ENCODE measurements around the gene PGP.

Gene PGP

DNA sequence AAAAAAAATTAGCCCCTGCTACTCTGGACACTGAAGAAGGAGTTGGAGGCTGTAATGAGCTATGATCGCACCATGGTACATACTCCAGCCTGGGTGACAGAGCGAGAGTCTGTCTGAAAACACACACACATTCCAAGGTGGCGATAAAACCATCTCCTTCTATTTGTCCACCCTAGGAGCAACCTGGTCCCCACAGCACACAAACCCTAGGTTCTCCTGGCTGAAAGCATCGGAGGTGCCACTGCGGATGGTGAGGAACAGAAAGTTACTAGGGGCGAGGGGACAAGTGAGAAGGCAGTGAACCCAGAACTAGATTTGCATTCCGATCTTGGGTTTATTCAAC lies 38.1 kb upstream of the PGP start:
- peaks cover 46 to 53% (median 53%) of the 10 kb centered on the region in 3 donors for H3K36me3 ChIP-seq

DNA sequence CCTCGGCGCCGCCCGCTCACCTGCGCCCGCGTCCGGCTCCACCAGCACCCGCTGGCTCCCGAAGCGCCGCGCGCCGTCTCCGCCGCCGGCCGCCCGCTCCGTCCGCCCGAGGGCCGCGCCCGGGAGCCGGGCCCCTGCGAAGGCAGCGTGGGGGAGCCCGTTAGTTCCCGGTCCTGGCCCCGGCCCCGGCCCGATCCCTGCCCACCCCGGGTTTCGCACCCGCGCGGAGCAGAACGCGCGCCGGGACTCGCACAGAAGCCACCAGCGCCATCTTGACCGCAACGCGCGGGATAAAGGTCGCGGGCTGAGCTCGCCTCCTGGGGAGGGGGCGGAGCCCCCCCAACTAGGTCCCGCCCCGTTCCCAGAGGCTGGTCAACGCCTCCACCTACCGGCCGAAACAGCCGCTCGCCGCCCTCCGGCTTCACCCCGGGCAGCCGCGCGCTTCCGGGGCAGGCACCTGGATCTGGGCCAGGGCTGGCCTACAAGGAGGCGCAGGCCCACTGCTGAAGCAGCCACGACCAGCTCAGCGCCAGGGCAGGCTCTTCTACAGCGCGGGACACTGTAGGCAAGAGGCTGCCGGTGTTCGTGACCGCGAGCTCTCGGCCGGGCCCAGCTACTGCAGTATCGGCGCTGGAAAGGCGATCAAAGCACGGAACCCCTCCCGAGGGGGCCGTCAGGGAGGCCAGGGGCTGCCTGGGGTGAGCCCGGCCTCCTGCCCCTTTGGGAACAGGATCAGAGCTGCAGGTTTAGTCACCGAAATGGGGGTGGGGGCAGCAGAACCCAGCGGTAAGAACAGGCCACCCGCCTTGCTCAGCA lies 36.9 kb upstream of the PGP start, which contains the start of gene ECI1:
TSS of gene ECI1 (minus strand) at position 292 of the 816 bp plus-strand sequence. CDS start at position 271, 21 bp downstream.
- peak within 1 kb of the TSS; percentile 61 to 78 for H3K4me3 ChIP-seq
- H3K27ac ChIP-seq = peak within 1 kb of the TSS; percentile 84 to 90
- no peaks in the 10 kb centered on the region for H3K9me3 ChIP-seq
- H3K27me3 ChIP-seq = no peaks in the 10 kb centered on the region
- TF ChIP-seq, protein P1, sequence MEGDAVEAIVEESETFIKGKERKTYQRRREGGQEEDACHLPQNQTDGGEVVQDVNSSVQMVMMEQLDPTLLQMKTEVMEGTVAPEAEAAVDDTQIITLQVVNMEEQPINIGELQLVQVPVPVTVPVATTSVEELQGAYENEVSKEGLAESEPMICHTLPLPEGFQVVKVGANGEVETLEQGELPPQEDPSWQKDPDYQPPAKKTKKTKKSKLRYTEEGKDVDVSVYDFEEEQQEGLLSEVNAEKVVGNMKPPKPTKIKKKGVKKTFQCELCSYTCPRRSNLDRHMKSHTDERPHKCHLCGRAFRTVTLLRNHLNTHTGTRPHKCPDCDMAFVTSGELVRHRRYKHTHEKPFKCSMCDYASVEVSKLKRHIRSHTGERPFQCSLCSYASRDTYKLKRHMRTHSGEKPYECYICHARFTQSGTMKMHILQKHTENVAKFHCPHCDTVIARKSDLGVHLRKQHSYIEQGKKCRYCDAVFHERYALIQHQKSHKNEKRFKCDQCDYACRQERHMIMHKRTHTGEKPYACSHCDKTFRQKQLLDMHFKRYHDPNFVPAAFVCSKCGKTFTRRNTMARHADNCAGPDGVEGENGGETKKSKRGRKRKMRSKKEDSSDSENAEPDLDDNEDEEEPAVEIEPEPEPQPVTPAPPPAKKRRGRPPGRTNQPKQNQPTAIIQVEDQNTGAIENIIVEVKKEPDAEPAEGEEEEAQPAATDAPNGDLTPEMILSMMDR (IDR thresholded peaks at IDR 0.05) = peak; percentile 69 to 70
- intact Hi-C loops (cut with DNase I; ENCODE audit: low total_unique reads) = no loop called here
- peaks cover 9 to 22% (median 17%) of the 10 kb centered on the region in 4 donors for H3K4me1 ChIP-seq
- DNase-seq = peak; percentile 94 to 98
- H3K36me3 ChIP-seq = peaks cover 38 to 46% (median 44%) of the 10 kb centered on the region in 3 donors

More for the DNA sequence above, 38.1 kb upstream of the PGP start:
- no peak overlapping the region for H3K4me3 ChIP-seq
- TF ChIP-seq, protein P1 (IDR thresholded peaks at IDR 0.05) = no peak
- H3K27ac ChIP-seq = no peak overlapping the region
- H3K27me3 ChIP-seq = no peaks in the 10 kb centered on the region
- peaks cover 9 to 22% (median 17%) of the 10 kb centered on the region in 4 donors for H3K4me1 ChIP-seq
- intact Hi-C loops (cut with DNase I; ENCODE audit: low total_unique reads) = no loop called here
- no peaks in the 10 kb centered on the region for H3K9me3 ChIP-seq
- DNase-seq = no peak

GRCh38 chr16:2250652-2251295 lies 36.1 kb upstream of the PGP start:
- peak overlapping the region; percentile 84 to 90 for H3K27ac ChIP-seq
- H3K27me3 ChIP-seq = no peaks in the 10 kb centered on the region
- no peak for DNase-seq
- peaks cover 9 to 22% (median 17%) of the 10 kb centered on the region in 4 donors for H3K4me1 ChIP-seq
- peak overlapping the region; percentile 61 to 78 for H3K4me3 ChIP-seq
- intact Hi-C loops (cut with DNase I; ENCODE audit: low total_unique reads) = no loop called here
- H3K36me3 ChIP-seq = peaks cover 38 to 46% (median 44%) of the 10 kb centered on the region in 3 donors
- TF ChIP-seq, protein P1 (IDR thresholded peaks at IDR 0.05) = no peak
- H3K9me3 ChIP-seq = no peaks in the 10 kb centered on the region

DNA sequence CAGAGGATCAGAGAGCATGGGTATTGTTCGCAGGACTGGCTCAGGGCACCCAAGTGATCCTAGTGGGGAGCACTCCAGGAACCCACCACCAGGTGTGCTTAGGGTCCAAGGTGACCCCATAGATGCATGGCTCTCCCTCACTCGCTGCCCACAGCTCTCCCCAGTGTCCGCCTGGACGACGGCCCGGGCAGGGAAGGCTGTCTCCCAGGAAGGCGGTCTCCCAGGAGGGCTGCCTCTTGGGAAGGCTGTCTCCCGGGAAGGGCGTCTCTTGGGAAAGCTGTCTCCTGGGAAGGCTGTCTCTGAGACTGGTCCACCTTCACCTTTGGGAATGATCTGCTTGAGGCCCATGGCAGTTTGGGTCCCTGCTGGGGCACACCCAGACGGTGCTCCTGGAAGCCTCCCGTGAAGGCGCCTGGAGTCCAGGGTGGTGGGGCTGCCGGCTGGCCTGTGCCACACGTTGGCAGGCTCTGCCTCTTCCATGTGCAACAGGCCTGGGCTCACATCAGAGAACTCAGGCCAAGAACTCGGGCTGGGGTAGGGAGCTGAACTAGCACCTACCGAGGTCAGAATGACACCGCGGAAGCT lies 31.8 kb upstream of the PGP start:
- intact Hi-C loops (cut with DNase I; ENCODE audit: low total_unique reads) = no loop called here
- H3K27ac ChIP-seq = no peak overlapping the region
- H3K36me3 ChIP-seq = peaks cover 43 to 55% (median 49%) of the 10 kb centered on the region in 3 donors
- H3K4me3 ChIP-seq = no peak overlapping the region
- TF ChIP-seq, protein P1 (IDR thresholded peaks at IDR 0.05) = no peak
- DNase-seq = no peak
- H3K9me3 ChIP-seq = no peaks in the 10 kb centered on the region
- H3K27me3 ChIP-seq = no peaks in the 10 kb centered on the region
- H3K4me1 ChIP-seq = peaks cover under 1 to 12% (median 9%) of the 10 kb centered on the region in 4 donors

DNA sequence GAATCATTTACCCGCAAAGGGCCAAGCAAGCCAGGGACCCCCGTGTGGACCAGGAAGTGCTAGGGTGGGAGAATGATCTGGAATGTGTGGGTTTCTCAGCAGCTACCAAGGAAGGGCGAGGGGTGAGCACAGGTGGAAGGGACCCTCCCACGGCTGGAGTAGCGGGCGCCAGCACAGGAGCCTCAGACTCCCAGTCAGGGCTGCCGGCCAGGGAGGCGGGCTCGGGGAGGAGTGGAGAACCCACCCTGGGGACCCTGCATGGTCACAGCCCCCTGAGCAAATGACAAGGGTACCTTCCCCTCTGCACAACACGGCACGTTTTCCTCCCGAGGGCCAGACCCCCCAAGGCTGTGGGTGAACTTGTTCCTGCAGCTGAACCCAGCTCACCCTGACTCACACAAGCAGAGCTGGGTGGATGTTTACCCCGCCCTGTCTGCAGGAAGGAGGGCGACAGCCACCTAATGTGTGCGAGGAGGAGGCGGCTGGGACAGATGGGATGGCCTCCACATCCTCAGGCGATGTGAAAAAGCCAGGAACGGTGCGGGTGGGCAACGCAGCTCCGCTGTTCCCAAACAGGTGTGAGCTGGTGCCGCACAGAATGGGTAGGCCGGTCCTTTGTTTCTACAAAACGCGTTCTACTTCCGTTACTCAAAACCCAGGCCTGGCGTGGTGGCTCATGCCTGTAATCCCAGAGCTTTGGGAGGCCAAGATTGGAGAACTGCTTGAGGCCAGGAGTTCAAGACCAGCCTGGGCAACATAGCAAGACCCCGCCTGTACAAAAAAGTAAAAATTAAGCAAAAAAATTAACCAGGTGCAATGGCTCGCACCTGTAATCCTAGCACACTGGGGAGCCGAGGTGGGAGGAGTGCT lies 30.5 kb upstream of the PGP start:
- Histone ChIP-seq H3K9me3 (no peaks in the 10 kb centered on the region), H3K4me1 (peaks cover 0 to 6% (median 2%) of the 10 kb centered on the region in 4 donors), H3K27ac (no peak overlapping the region), H3K27me3 (no peaks in the 10 kb centered on the region), H3K36me3 (peaks cover 43 to 67% (median 49%) of the 10 kb centered on the region in 3 donors), H3K4me3 (no peak overlapping the region)
- DNase-seq = no peak
- intact Hi-C loops (cut with DNase I; ENCODE audit: low total_unique reads) = no loop called here
- TF ChIP-seq, protein P1 (IDR thresholded peaks at IDR 0.05) = no peak
